CD1c-positive myeloid dendritic cell (primary cell): ENCODE data around the gene MRPS34.
A peak's percentile ranks its signal among the peaks of the same experiment; 100 is the strongest.

Source experiments
- DNase-seq: peaks from one replicate; pipeline ENCODE4 v3.0.0-alpha.2; 2016; ENCODE audit errors: extremely low spot score

Gene MRPS34

DNA sequence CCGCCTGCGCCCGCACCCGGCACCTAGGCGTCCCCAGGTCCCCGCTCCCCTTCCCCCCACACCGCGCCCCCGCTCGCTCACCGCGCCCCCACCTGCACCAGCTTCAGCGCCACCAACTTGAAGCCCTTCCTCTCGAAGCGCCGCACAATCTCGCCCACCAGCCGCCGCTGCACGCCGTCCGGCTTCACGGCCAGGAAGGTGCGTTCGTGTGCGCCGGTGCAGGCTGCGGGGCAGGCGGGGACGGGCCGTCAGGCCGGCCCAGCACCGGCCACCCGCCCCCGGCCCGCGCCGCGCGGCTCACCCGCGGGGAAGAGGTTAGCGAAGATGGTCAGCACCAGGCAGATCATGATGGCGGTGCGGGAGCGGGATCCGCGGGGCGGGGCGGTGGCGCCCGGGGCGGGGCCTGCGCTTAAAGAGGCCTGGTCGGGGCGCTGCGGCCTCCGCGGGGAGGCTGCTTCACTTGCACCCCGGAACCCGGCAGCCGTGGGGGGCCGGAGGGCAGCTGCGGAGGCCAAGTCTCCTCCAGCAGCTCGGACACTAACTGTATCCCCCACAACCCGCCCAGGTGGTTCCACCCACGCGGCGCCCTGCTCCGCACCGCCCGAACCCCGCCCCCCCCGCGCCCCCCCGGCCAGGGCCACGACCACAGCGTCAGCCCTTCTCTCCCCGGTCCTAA is 1.6 kb downstream of the MRPS34 start, which contains the start of gene NME3:
TSS of gene NME3 (minus strand) at position 356 of the 676 bp plus-strand sequence. CDS start at position 347, 9 bp downstream.
- peak; percentile 73 for DNase-seq

DNA sequence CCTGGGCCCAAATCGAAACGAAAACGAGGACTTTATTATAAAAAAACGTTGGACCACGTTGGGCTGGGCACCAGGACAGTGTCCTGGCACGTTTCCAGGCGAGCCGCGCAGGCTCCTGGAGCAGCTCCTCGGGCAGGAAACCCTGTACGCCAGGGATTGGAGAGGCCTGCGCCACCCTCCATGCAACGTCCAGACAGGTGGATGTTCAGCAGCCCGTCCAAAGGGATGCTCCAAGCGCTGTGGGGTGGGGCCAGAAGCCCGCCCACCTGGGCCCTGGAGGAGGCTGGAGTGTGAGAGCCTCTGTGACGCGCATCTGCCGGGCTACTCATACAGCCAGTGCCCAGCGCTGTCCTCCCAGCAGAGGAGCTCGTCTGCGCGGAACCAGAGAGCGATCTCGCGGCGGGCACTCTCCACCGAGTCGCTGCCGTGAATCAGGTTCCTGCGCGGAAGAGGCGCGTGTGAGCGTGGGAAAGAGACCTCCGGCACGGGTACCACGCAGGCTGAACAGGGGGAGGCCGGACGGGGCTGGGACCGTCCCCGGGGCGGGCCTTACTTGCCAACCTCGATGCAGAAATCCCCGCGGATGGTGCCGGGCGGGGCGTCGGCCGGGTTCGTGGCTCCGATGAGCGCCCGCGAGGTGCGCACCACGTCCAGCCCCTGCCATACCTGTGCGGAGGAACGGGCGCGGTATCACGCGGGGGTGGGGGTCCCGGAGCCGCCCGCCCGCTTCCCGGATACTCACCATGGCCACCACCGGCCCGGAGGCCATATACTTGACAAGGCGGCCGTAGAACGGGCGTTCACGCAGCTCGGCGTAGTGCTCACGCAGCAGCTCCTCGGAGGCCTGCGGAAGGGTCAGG is 2.4 kb downstream of the MRPS34 start:
- DNase-seq = peak; percentile 12

GRCh38 chr16:1769402-1770300 is 3.3 kb downstream of the MRPS34 start:
- DNase-seq = no peak

DNA sequence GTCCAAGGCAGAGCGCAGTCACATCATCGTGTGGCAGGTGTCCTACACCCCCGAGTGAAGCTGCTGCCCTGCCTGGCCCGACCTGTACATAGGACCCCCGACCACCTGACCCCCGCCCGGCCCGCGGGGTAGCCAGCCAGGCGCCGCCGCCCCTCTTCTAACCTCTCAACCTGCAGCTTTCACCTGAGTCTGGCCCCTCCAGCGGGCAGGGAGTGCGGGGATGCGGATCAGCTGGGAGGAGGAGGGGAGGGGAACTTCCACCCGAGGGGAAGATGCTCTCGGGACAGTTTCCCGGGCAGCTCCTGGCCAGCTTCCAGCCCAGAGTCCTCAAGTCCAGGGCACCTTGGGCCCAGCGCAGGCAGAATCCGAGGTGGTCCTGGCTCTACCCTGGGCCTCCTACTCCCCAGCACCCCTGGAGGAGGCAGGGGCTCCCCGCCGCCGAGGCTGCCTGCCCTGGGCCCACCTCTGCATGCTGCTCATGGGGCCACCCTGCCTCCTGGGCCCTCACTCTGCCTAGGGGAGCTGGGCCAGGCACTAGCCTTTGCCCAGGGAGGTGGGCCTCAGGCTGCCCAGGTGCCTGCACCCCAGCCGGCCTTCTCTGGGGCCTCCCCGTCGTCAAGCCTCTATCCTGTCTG is 4.0 kb downstream of the MRPS34 start:
- no peak for DNase-seq

DNA sequence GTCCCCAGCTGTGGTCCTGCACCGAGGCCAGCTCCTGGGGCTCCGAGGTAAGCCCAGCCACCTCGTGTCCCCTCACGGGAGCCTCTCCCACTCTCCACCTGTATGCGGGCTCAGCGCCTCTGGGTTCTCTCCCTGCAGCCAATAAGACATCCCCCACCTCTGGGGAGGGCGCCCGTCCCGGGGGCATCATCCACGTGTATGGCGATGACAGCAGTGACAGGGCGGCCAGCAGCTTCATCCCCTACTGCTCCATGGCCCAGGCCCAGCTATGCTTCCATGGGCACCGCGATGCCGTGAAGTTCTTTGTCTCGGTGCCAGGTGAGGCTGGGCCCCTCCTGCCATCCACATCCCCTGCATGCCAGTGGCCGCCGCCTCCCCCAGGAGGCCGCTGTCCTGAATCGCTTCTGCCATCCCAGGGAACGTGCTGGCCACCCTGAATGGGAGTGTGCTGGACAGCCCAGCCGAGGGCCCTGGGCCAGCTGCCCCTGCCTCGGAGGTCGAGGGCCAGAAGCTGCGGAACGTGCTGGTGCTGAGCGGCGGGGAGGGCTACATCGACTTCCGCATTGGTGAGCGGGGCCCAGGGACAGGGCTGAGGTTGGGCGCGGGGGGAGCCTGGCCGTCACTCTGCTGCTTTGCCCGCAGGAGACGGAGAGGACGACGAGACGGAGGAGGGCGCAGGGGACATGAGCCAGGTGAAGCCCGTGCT is 4.7 kb downstream of the MRPS34 start:
- no peak for DNase-seq

DNA sequence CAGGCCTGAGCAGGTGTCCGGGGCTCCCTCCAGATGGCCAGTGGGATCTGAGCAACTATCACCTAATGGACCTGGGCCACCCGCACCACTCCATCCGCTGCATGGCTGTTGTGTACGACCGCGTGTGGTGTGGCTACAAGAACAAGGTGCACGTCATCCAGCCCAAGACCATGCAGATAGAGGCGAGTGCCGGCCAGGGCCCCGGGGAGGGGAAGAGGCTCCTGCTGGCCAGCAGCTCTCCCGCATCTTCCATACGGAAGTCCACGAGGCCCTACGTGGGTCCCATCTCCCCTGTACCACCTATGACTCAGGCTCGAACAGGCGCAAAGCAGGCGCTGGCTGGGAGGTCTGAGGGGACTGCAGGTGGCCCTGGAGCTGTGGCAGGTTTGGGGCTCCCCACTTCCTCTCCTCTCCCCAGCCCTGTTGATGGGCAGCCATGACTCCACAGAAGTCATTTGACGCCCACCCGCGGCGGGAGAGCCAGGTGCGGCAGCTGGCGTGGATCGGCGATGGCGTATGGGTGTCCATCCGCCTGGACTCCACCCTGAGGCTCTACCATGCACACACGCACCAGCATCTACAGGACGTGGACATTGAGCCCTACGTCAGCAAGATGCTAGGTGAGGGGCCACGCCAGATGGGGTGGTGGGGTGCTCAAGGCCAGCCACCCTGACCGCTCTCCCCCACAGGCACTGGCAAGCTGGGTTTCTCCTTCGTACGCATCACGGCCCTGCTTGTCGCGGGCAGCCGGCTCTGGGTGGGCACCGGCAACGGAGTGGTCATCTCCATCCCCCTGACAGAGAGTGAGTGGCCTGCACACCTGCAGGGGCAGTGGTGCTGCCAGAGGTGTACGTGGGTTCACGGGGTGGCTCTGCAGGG is 5.6 kb downstream of the MRPS34 start:
- DNase-seq = no peak

- no peak for DNase-seq
Observed at GRCh38 chr16:1766701-1767100, 6.2 kb downstream of the MRPS34 start.

- DNase-seq = no peak
Observed at GRCh38 chr16:1766231-1766630, 6.7 kb downstream of the MRPS34 start.

DNA sequence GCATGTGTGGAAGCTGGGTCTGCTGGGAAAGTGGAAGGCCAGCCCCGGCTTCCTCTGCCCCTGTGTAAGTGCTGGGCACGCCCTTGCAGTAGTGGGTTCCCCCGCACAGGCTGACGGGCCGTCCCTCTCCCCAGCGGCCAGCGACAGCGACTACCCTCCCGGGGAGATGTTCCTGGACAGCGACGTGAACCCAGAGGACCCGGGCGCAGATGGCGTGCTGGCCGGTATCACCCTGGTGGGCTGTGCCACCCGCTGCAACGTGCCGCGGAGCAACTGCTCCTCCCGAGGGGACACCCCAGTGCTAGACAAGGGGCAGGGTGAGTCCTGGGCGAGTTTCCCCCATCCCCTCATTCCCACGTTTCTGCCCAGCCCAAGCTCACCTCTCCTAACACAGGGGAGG is 7.1 kb downstream of the MRPS34 start:
- no peak for DNase-seq

- no peak for DNase-seq
Observed at GRCh38 chr16:1764971-1765370, 8.0 kb downstream of the MRPS34 start.

DNA sequence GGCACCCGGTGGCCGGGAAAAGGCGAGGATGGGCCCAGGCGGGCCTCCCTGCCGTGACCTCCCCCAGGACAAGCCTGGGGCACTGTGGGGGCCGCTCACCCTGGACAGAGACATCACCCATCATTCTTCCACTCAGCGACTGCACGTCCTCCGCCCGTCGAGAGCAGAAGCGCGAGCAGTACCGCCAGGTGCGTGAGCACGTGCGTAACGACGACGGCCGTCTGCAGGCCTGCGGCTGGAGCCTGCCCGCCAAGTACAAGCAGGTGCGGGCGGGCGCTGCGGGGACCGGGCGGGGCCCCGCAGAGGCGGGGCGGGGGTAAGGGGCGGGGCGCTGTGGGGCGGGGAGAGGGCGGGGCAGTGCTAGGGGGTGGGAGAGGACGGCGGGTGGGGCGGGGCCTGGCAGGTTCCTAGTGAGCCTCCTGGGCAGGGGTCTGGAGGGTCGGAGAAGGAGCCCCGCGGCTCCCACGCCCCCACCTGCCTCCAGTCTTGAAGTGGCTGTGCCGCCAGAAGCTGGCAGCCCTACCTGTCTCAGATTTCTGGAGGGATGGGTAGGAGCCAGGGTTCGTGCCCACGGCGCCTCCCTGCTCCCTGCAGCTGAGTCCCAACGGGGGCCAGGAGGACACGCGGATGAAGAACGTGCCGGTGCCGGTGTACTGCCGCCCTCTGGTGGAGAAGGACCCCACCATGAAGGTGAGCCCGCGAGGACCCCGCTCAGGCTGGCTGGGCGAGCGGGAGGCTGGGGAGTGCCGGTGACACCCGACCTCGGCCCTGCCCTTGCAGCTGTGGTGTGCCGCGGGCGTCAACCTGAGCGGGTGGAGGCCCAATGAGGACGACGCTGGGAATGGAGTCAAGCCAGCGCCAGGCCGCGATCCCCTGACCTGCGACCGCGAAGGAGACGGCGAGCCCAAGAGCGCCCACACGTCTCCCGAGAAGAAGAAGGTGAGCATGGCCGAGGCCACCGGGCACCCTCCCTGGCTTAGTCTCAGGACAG is 9.1 kb downstream of the MRPS34 start:
- DNase-seq = no peak

DNA sequence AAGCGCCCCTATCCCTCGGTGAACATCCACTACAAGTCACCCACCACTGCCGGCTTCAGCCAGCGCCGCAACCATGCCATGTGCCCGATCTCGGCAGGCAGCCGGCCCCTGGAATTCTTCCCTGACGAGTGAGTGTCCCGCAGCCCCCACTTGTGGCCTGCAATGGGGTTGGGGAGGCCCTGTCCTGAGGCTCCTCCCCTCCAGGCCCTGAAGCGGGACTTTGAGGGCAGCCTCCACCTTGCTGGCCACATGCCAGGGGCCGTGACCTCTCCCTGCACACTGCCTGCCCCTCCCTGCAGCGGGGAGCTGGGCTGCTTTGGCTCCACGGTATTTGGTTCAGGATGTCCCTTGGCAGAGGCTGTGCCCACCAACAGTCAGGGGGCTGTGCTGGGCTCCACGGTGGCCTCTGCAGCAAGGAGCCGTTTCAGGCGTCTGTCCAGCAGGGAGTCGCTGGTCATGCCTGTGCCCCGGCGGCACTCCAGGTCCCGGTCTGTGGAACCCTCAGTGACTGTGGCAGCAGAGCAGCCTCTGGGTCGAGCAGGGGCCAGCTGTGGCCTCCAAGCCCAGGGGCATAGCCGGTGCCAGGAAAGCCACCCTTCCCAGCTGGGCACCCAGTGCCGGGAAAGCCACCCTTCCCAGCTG is 9.9 kb downstream of the MRPS34 start:
- DNase-seq = no peak

DNA sequence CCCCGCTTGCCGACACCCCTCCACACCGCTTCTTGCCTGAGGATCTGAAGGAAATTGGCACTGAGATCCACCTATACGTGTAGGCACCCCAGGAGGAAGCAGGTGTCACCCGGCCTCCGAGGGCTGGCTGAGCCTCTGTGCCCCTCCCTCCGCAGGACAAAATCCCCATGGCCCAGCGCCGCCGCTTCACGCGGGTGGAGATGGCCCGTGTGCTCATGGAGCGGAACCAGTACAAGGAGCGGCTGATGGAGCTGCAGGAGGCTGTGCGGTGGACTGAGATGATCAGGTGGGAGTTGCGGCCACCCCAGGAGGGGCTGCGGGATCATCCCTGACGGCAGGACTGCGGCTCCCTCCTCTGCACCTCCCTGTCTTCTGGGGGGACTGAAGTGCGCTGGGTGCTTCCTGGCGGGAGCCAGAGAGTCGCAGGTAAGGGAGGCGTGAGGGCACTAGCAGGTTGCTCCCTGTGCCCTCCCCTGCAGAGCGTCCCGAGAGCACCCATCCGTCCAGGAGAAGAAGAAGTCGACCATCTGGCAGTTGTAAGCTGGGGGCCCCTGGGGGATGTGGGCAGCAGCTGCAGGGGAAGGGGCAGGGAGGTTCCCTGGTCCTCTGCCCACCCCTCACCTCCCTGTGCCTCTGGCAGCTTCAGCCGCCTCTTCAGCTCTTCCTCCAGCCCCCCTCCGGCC is 10.6 kb downstream of the MRPS34 start:
- DNase-seq = no peak

DNA sequence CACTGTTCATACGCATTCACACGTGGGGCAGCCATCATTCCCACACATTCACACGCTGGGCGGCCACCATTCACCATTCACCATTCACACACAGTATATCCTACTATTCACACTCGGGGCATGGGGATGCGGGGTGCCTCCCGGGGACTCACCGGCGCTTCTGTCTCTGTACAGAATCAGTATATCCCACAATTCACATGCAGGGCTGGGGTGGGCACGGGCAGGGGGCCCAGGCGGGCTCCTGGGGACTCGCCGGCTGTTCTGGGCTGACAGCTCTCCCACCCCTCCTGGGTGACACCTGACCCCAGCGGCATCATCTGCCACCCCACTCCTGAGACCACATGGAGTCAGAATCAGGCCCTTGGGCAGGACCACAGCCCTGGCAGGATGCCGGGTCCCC is 11.2 kb downstream of the MRPS34 start:
- DNase-seq = no peak

- DNase-seq = no peak
Observed at GRCh38 chr16:1760911-1761310, 12.0 kb downstream of the MRPS34 start.

GRCh38 chr16:1759511-1759910 is 13.4 kb downstream of the MRPS34 start:
- DNase-seq = no peak

GRCh38 chr16:1758923-1759322 is 14.0 kb downstream of the MRPS34 start:
- no peak for DNase-seq
